Gastroesophageal sphincter (tissue), 3 donors: ENCODE measurements around the gene IQGAP2.

Experiments
- EP300 ChIP-seq: sonication (generic); formaldehyde crosslinking; IDR thresholded peaks from one replicate; pipeline ENCODE4 v1.6.1; 2017; ENCODE audit warnings: antibody characterized with exemption, mild to moderate bottlenecking
- POLR2A ChIP-seq, 2 donors: fragments of 450-650 bp; IDR thresholded peaks; one replicate each; pipeline ENCODE4 v1.6.1; 2017; ENCODE audit warnings: antibody characterized with exemption in 2 of 2, mild to moderate bottlenecking in 2 of 2, moderate library complexity in 1 of 2
- POLR2AphosphoS5 ChIP-seq: sonication (generic); formaldehyde crosslinking; IDR thresholded peaks from one replicate; pipeline ENCODE4 v1.6.1; 2017; ENCODE audit warnings: antibody characterized with exemption
- TF ChIP-seq, protein P1 (sequence below), 4 experiments: fragments of 200-600 bp in 2 of 4; fragments of 450-650 bp in 2 of 4; sonication (generic) in 1 of 4; IDR thresholded peaks; one replicate each; pipeline ENCODE4 v1.5.1; 2017 to 2019; ENCODE audit warnings: antibody characterized with exemption in 4 of 4, mild to moderate bottlenecking in 2 of 4, moderate library complexity in 2 of 4

DNA sequence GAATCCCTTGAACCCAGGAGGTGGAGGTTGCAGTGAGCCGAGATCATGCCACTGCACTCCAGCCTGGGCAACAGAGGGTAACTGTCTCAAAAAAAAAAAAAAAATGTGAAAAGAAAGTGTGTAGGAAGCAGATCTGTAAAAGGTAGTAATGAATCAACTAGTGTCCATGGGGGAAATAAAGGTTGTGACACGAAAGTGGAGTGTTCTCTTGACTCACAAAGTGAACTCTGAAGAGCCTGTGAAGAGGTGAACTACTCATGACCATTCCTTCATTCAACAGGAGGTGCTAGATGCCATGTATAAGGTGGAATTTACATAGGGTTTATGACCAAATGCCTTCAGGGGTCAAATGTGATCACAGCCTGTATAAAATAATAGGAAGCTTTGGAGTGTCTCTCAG lies 12.8 kb downstream of the IQGAP2 start:
- TF ChIP-seq POLR2A (IDR thresholded peaks at IDR 0.05) (no peak), EP300 (no peak), POLR2AphosphoS5 (no peak)
- TF ChIP-seq, protein P1, sequence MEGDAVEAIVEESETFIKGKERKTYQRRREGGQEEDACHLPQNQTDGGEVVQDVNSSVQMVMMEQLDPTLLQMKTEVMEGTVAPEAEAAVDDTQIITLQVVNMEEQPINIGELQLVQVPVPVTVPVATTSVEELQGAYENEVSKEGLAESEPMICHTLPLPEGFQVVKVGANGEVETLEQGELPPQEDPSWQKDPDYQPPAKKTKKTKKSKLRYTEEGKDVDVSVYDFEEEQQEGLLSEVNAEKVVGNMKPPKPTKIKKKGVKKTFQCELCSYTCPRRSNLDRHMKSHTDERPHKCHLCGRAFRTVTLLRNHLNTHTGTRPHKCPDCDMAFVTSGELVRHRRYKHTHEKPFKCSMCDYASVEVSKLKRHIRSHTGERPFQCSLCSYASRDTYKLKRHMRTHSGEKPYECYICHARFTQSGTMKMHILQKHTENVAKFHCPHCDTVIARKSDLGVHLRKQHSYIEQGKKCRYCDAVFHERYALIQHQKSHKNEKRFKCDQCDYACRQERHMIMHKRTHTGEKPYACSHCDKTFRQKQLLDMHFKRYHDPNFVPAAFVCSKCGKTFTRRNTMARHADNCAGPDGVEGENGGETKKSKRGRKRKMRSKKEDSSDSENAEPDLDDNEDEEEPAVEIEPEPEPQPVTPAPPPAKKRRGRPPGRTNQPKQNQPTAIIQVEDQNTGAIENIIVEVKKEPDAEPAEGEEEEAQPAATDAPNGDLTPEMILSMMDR (IDR thresholded peaks at IDR 0.05): no peak
